GM10847 (cell line): Measurements from ENCODE around the gene C1orf198.

Experiments used
- POLR2A ChIP-seq: IDR thresholded peaks from 2 replicates; pipeline ENCODE4 v1.6.1; 2011; ENCODE audit not compliant: insufficient read length; ENCODE audit errors: extremely low read depth

C1orf198 gene

DNA sequence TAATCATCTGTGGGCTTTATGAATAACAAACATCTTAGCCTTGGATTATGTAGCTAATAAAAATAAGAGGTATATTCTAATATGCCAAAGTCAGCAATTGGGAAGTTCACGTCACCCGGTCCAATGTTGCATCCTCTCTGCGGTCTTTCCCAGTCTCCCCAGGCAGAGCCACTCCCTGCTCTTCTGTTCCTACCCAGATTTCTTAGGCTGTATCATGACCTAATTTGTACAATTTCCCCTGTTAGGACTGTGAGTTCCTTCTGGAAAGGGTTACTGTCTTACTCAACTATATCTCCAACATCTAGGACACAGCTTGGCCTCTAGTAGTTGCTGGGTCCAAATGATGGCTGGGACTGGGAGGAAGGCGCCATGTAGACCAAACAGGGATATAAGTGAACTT is 29.8 kb upstream of the C1orf198 start:
- no peak for TF ChIP-seq POLR2A

DNA sequence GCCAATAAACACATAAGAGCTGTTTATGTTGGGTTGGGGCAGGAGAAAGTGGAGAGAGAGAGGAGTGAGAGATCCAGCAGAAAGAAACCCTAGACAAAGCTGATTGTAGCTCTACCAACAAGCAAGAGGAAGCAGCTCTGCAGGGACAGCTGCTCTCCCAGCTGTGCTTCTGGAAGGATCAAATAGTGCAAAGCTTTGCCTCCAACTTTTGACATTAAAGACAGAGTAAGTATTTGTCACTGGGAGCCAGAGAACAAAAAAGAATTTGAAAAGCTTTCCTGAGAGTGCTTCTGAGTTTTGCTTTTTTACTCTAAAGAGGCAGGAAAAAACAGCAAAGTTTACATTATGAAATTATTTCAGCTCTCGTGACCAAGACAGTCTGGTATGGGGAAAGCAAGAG is 28.5 kb upstream of the C1orf198 start:
- no peak for TF ChIP-seq POLR2A

DNA sequence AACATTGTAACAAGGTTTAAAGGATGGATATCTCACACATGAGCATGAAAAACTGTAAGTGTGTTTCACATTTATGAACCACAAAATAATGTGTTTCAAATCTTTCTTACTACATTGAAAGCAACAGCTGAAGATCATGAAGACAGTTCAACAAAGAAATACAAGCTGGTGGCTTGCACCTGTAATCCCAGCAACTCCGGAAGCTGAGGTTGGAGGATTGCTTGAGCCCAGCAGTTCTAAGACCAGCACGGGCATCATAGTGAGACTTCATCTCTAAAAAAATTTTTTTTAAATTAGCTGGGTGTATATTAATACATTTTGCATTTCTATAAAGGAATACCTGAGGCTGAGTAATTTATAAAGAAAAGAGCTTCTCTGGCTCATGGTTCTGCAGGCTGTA is 27.1 kb upstream of the C1orf198 start:
- no peak for TF ChIP-seq POLR2A

DNA sequence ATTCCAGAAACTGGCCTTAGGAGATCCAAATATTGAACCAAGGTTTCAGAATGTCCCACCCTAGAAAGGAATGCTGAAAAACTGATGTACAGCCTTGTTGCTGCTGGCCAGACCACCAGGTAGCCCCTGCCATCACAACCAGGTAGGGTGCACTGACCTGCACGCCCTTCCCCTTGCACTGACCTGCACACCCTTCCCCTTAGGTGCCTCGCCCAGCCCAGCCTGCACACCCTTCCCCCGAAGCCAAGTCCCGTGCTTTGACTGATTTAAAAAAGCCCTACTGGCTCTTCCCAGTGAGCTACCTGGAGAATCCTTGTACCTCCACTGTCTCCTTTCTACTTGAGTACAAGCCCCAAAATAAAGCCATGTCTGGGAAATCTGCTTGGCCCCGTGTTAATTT is 26.3 kb upstream of the C1orf198 start:
- TF ChIP-seq POLR2A = no peak

DNA sequence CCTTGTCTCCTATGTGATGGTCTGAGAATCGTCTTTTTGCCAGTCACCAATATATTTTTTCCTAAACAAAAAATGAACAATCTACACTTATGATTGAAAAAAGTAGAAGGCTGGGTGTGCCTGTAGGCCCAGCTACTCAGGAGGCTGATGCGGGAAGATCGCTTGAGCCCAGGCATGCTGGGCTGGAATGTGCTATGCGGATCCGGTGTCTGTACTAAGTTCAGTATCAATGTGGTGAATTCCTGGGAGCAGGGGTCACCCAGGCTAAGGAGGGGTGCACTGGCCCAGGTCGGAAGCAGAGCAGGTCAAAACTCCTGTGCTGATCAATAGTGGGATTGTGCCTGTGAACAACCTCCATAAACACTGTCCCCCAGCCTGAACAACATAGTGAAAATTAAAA is 25.7 kb upstream of the C1orf198 start:
- TF ChIP-seq POLR2A = no peak

DNA sequence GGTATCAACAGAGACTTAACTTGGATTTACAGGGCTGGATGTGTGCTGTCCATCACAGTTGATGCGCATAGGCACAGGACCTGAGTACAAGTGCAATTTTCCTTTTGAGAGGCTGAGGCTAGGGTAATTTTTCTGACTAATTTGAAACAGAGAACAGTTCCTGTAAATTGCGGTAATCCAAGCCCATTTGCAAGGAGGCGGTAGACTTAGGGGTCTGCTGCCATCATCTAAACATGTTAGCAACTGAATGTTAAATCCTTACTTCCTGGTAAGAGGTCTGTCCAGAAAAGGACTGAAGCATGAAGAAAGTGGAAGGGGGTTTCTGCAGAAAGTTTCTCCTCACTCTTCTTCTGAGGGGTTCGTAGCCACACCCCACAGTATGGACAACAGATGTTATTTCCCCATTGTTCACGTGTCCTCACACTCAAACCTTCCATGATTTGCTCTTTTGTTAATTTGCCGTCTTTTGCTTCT is 23.7 kb upstream of the C1orf198 start:
- TF ChIP-seq POLR2A = no peak

DNA sequence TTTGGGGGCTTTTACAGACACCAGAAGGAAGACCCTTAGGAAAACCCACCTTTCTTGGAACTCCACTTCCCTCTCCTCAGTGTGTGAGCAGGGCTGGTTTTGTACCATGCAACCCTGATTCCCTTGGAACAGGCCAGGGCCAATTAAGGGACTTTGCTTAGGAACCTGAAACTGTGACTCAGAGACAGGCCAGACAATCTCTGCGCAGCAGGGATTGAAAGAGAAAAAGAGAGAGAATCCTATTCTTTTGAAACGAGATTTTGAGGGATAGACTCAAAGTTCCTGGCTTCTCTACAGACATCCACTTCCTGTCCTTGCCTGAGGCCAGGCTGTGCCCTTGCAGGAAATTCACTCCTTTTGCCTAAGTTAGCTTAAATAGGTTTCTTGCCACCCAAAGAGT is 23.1 kb upstream of the C1orf198 start:
- no peak for TF ChIP-seq POLR2A

DNA sequence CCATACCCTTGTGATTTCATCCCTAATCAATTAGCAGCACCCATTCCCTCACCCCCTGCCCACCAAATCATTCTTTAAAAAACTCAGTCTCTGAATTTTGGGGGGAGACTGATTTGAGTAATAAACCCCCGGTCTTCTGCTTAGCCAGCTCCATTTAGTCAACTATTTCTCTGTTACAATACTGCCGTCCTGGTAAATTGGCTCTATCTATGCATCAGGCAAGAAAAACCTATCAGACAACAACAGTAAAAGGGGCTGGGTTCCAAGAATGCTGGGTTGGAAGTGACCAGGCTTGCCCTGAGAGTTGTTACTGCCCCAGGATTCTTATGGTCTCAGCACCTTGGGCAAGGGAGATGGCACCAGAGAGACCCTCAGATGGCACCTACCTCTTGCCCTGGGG is 16.3 kb upstream of the C1orf198 start:
- no peak for TF ChIP-seq POLR2A

DNA sequence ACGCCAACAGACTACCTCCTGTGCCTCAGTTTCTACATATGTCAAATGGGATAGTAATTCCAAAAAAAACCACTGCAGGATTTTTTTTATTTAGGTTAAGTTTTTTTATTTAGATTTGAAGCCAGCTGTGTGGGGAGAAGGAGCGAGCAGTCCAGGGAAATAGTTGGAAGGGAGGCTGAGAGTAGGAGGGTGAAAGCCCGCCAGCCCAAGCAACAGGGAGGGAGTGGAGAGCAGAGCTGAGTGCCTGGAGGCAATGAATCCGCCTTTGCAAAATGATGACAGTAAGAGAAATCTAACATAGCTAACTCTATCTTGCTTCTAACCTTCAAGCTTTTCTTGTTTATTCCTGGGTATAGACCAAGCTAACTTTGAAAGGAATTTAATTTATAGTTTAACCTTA is 15.6 kb upstream of the C1orf198 start:
- no peak for TF ChIP-seq POLR2A

DNA sequence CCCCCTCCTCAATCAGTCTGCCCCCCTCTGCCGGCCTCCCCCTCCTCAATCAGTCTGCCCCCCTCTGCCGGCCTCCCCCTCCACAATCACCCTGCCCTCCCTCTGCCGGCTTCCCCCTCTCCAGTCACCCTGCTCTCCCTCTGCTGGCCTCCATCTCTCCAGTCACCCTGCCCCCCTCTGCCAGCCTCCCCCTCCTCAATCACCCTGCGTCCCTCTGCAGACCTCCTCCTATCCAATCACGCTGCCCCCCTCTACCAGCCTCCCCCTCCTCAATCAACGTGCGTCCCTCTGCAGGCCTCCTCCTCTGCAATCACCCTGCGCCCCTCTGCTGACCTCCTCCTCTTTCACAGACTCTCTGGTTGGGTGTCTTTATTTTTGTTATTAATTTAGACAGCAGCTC is 11.5 kb upstream of the C1orf198 start:
- no peak for TF ChIP-seq POLR2A

DNA sequence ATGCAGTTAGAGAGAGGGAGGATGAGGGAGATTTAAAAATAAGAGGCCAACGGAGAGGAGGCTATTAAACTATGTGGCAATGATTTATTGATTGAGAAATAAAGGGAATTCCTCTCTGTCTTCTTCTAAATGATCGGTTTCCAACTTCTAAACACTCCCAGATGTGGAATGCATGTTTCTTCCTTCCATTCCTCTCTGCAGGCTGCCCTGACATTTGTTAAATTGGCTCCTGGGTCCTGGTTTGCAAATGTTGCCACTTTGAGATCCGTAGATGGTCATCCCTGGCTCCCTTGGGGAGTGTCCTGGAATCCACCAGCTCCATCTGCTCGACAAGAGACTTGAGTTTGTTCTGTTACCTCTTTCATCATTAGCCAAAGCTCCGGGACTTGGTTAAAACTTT is 10.3 kb upstream of the C1orf198 start:
- no peak for TF ChIP-seq POLR2A

DNA sequence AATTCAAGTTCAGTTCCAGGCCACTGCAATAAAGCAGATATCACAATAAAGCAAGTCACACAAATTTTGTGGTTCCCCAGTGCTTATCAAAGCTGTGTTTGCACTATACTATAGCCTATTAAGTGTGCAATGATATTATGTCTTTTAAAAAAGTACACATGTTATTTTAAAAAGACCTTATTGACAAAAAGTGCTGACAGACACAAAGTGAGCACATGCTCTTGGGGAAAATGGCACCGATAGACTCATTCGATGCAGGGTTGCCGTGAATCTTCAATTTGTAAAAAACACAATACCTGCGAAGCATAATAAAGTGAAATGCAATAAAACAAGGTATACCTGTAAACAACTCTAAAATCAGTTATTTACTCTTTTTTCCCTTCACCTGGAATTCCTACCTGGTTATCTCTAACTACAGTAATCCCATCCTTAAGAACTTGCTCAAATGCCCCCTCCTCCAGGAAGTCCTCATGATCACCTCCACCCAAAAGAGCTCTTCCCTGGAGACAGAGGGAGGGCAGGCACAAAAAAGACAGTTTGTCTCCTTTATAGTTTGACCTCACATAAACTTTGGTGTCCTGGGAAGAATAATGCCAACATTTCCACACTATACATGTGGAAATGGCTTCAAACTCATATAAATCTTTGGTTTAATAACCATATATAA is 9.7 kb upstream of the C1orf198 start:
- TF ChIP-seq POLR2A = no peak

DNA sequence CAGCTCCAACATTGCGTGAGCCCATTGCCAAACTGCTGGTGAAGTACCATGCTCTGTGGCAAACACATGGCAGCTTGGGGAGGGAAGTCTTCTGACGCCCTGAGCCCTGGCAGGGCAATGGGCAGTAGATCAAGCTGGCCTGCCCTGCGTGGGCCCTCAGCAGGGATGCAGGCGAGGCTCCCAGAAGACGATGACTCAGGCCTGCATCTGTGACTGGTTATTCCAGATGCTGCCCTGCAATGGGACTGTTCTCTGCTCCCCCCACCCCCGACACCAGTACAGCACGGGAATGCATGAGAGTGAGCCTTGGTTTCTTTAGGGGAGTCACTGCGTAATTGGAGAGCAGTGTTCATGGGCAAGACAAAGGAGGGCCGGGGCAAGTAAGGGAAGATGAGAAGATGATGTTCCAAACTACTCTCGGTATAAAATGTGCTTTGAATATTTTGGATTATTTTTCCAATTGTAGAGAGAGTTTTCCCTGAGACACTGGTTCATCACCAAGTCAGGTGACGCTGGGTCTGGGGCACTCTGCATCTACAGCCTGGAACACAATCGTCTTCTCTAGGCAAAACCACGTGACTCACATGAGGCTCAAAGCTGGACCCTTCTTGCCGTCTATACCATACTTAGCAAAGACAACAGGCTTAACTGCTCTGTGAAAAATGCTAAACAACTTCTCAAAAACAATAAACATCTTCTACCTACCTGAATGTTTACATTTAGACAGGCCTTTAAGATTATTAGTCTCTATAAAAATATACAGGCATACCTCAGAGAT is 9.0 kb upstream of the C1orf198 start:
- TF ChIP-seq POLR2A = no peak

DNA sequence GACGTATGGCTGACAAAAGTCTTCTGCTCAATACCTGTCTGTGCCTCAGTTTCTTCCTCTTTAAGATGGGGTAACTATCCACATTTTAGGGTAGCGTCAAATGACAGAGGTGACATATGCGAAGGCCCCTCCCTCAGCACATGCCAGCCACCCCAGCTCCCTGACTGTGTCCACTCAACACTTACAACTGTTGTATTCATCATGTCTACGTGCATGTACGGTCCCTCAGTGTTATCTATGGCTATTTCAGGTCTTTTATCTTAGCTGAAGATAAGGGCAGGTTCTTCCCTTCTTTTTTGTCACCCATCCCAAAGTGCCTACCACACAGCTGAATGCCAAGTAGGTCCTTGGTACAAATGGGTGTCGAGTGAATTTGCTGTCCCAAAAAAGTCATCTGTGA is 8.3 kb upstream of the C1orf198 start:
- no peak for TF ChIP-seq POLR2A

DNA sequence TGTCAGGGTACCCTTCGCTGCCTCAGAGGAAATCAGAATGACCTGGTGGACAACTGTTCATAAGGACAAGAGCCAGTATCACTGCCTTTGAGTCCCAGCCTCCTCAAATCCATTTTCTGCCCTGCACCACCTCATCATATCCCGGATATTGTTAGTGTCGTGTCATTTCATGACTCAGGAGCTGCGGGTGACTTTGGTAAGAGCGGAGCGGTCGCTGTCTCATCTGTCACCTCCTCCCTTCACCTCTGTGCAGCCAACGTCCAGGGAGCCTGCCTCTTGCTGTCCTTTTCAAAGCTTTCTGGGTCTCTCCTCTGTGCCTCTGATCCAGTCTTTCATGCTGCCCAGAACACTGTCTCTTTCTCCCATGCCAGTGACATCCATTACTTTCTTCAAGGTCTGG is 7.0 kb upstream of the C1orf198 start:
- TF ChIP-seq POLR2A = no peak

DNA sequence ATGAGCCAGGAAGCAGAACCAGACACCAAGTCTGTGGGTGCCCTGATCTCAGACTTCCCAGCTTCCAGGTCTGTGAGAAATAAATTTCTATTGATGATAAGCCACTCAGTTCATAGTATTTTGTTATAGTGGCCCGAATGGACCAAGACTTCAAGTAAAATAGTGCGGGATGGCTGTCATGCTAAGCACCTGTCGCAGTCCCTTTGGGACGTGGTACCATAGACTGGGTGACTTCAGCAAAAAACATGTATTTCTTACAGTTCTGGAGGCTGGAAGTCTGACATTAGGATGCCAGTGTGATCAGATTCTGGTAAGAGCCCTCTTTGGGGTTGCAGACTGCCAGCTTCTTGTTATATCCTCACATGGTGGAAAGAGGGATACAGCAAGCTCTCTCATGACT is 2.6 kb upstream of the C1orf198 start:
- no peak for TF ChIP-seq POLR2A

DNA sequence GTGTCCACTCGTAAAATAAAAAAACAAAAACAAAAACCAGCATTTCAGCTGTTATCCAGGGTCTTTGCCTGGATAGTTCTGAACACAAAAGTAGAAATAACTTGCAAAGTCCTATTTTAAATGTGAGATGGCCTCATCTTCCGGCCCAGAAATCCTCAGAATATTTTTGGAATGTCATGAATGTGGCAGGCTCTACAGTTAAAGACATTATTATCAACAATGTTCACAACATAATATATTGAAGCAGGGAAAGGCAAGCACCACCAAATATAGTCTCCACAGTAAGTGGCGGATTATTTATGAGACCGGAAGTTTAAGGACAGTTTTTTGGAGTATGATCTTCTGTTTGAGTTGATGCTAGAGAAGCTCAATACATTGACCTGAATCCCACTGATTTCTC is 1.2 kb upstream of the C1orf198 start:
- TF ChIP-seq POLR2A = no peak
